ENCODE data around the gene CUX1. TPM values are rescaled to one million over a fixed set of nuclear protein-coding genes. Genes with fewer than 3 reads are reported as not detected.

Gene CUX1
- total and polyA plus RNA-seq, 2 donors (not counting 1 experiment from before 2014, with no cell fraction given): 10.8 to 86.5 TPM

- H3K4me3 ChIP-seq (ENCODE audit: control extremely low read depth in 1 of 5, extremely low read depth in 1 of 5, insufficient read depth in 1 of 5, low read depth in 2 of 5, low read length in 4 of 5): no peak overlapping the region
- H3K4me3 Mint-ChIP-seq: peak overlapping the region; percentile 68
- no peak overlapping the region for H3K9ac ChIP-seq (ENCODE audit: low read length)
- peak overlapping the region; percentile 50 for H3K4me2 ChIP-seq (replicated peaks; ENCODE audit: low read depth, low read length, poor library complexity, severe bottlenecking)
- DNase-seq: no peak
- ATAC-seq (ENCODE audit: low read depth): no peak
- H3K36me3 ChIP-seq (replicated peaks in 1 of 2; ENCODE audit: control extremely low read depth in 1 of 2, control insufficient read depth in 1 of 2, extremely low read depth in 1 of 2, insufficient read depth in 2 of 2, low read length in 1 of 2): peaks cover 2 to 55% of the 10 kb centered on the region in 2 experiments
- peaks cover 43% of the 10 kb centered on the region for H3K4me1 Mint-ChIP-seq
- CTCF ChIA-PET: interaction anchor here (1.2 to 1.7 kb wide), 2 partner anchors 9 to 33 kb away, joined by 4 to 6 read pairs; no protein-coding TSS in a partner anchor
- TF ChIP-seq CTCF (IDR thresholded peaks at IDR 0.05): no peak
- peaks cover 28% of the 10 kb centered on the region for H3K79me2 ChIP-seq (ENCODE audit: control insufficient read depth, insufficient read depth, low read length)
- peaks cover 35 to 45% of the 10 kb centered on the region in 2 donors for H3K4me1 ChIP-seq (ENCODE audit: control insufficient read depth in 2 of 2, insufficient read depth in 2 of 2, low read length in 2 of 2)
- no peaks in the 10 kb centered on the region for H3K9me3 Mint-ChIP-seq (ENCODE audit: insufficient read depth)
- H3K27me3 Mint-ChIP-seq: no peaks in the 10 kb centered on the region
- POLR2A ChIA-PET: interaction anchor here (0.6 to 0.7 kb wide), 3 partner anchors 11 to 619 kb away, joined by 3 to 9 read pairs (median 5); no protein-coding TSS in a partner anchor
- H3K27me3 ChIP-seq (replicated peaks in 1 of 4; ENCODE audit: control extremely low read depth in 1 of 4, control insufficient read depth in 3 of 4, insufficient read depth in 4 of 4, low read length in 3 of 4): no peaks in the 10 kb centered on the region
- H2AFZ ChIP-seq (ENCODE audit: insufficient read depth, low read depth, low read length, poor library complexity, severe bottlenecking): no peak overlapping the region
- H3K9me3 ChIP-seq (ENCODE audit: control extremely low read depth in 1 of 3, control insufficient read depth in 2 of 3, insufficient read depth in 1 of 3, low read length in 2 of 3): no peaks in the 10 kb centered on the region
- 40% methylated on average over 2 of the region's 2 CpGs for WGBS (ENCODE audit: insufficient coverage)
- H3K27ac Mint-ChIP-seq: peak overlapping the region; percentile 84
- H4K20me1 ChIP-seq (ENCODE audit: control insufficient read depth, insufficient read depth, low read length, poor library complexity, severe bottlenecking): no peaks in the 10 kb centered on the region
- peak overlapping the region in 1 of 2 donors; percentile 24 for H3K27ac ChIP-seq (ENCODE audit: low read length in 2 of 2)
- intact Hi-C loops (cut with micrococcal nuclease): no loop called here
Measured at GRCh38 chr7:102312317-102312716, 494.9 kb downstream of the CUX1 start.

GRCh38 chr7:102313997-102314780 is 496.8 kb downstream of the CUX1 start:
- no peak for DNase-seq
- no peaks in the 10 kb centered on the region for H3K27me3 Mint-ChIP-seq
- 98% methylated on average over 21 of the region's 22 CpGs for WGBS (ENCODE audit: insufficient coverage)

More at GRCh38 chr7:102313997-102314780, 496.8 kb downstream of the CUX1 start:
- H3K27ac Mint-ChIP-seq: peak overlapping the region; percentile 37
- Histone ChIP-seq H3K4me1 (ENCODE audit: control insufficient read depth in 2 of 2, insufficient read depth in 2 of 2, low read length in 2 of 2) (peaks cover 19 to 27% of the 10 kb centered on the region in 2 donors), H3K27ac (ENCODE audit: low read length in 2 of 2) (no peak overlapping the region), H3K4me2 (replicated peaks; ENCODE audit: low read depth, low read length, poor library complexity, severe bottlenecking) (no peak overlapping the region), H3K9ac (ENCODE audit: low read length) (no peak overlapping the region), H3K4me3 (ENCODE audit: control extremely low read depth in 1 of 5, extremely low read depth in 1 of 5, insufficient read depth in 1 of 5, low read depth in 2 of 5, low read length in 4 of 5) (no peak overlapping the region), H3K36me3 (replicated peaks in 1 of 2; ENCODE audit: control extremely low read depth in 1 of 2, control insufficient read depth in 1 of 2, extremely low read depth in 1 of 2, insufficient read depth in 2 of 2, low read length in 1 of 2) (peaks cover 5 to 59% of the 10 kb centered on the region in 2 experiments), H3K79me2 (ENCODE audit: control insufficient read depth, insufficient read depth, low read length) (peaks cover 11% of the 10 kb centered on the region), H3K27me3 (replicated peaks in 1 of 4; ENCODE audit: control extremely low read depth in 1 of 4, control insufficient read depth in 3 of 4, insufficient read depth in 4 of 4, low read length in 3 of 4) (no peaks in the 10 kb centered on the region), H3K9me3 (ENCODE audit: control extremely low read depth in 1 of 3, control insufficient read depth in 2 of 3, insufficient read depth in 1 of 3, low read length in 2 of 3) (no peaks in the 10 kb centered on the region), H4K20me1 (ENCODE audit: control insufficient read depth, insufficient read depth, low read length, poor library complexity, severe bottlenecking) (no peaks in the 10 kb centered on the region), H2AFZ (ENCODE audit: insufficient read depth, low read depth, low read length, poor library complexity, severe bottlenecking) (no peak overlapping the region)
- POLR2A ChIA-PET: interaction anchor here (1.2 kb wide), 1 partner anchor 33 kb away, joined by 6 read pairs; no protein-coding TSS in a partner anchor
- H3K9me3 Mint-ChIP-seq (ENCODE audit: insufficient read depth): no peaks in the 10 kb centered on the region
- no peak for TF ChIP-seq EZH2 (IDR thresholded peaks at IDR 0.05; ENCODE audit: borderline replicate concordance, insufficient read depth, low read depth, low read length, poor library complexity, severe bottlenecking)
- TF ChIP-seq CTCF (IDR thresholded peaks at IDR 0.05): no peak
- CTCF ChIA-PET: interaction anchor here (1.7 kb wide), 2 partner anchors 8 to 35 kb away, joined by 5 to 6 read pairs; no protein-coding TSS in a partner anchor
- no peak overlapping the region for H3K4me3 Mint-ChIP-seq
- no peak for ATAC-seq (ENCODE audit: low read depth)
- intact Hi-C loops (cut with micrococcal nuclease): no loop called here
- peaks cover 26% of the 10 kb centered on the region for H3K4me1 Mint-ChIP-seq
